HepG2 (cell line): ENCODE data around the gene RBM47. TPM values are rescaled to one million over a fixed set of nuclear protein-coding genes. Genes with fewer than 3 reads are reported as not detected.

ENCODE experiments used
- ATAC-seq: fragments of 200-7000 bp; cut with Tn5 transposase; 3 replicates; pipeline ENCODE4 v1.9.1; 2020; ENCODE audit warnings: mild to moderate bottlenecking, moderate library complexity
- BruUV-seq: library from RNA; stranded (reverse); fragments of 400-500 nt; replicated peaks from 2 replicates; lab custom pipeline; 2021; lab: Mats Ljungman, UMichigan
- CTCF ChIA-PET: fragments of 300-600 bp; formaldehyde crosslinking; extraction: SDS; loops from one replicate; lab custom pipeline; 2021; ENCODE audit warnings: low total read pairs, inconsistent platforms, low intra/inter-chr PET ratio; lab: Yijun Ruan, JAX
- POLR2A ChIA-PET: fragments of 350-600 bp; sonication (Branson Sonifier 250); formaldehyde crosslinking; loops from one replicate; lab custom pipeline; 2020; ENCODE audit warnings: antibody characterized with exemption, inconsistent platforms; lab: Yijun Ruan, JAX
- DNase-seq: peaks from one replicate; pipeline ENCODE4 v3.0.0-alpha.2; 2015; ENCODE audit warnings: low spot score
- FAIRE-seq: peaks from 3 replicates; lab custom pipeline; 2011; peaks lifted over from hg19 to GRCh38; lab: Jason Lieb, UNC
- H2AFZ ChIP-seq: one replicate; pipeline ENCODE4 v1.6.1; 2011; ENCODE audit warnings: low read length, inconsistent platforms
- H3K27ac ChIP-seq: fragments of 300-600 bp; 3 replicates; pipeline ENCODE4 v1.8.0; 2011; ENCODE audit warnings: mixed run types, mild to moderate bottlenecking, mixed read lengths, low read length, inconsistent platforms; ENCODE audit not compliant: insufficient read depth; ENCODE audit errors: extremely low read length
- H3K27me3 ChIP-seq, 2 experiments: fragments of 200-600 bp in 1 of 2; 2 replicates in 1 of 2; 3 replicates in 1 of 2; pipeline versions ENCODE4 v1.6.0 to v1.8.0; 2011; ENCODE audit warnings: low read length in 2 of 2, mild to moderate bottlenecking in 2 of 2, moderate library complexity in 2 of 2, inconsistent platforms in 1 of 2; ENCODE audit not compliant: insufficient read depth in 2 of 2, control insufficient read depth in 1 of 2
- H3K36me3 ChIP-seq, 2 experiments: fragments of 200-600 bp in 1 of 2; replicated peaks in 1 of 2; 2 replicates in 1 of 2; 3 replicates in 1 of 2; pipeline versions ENCODE4 v1.5.1 to v1.8.0; 2011; ENCODE audit warnings: low read length in 2 of 2, inconsistent platforms in 1 of 2; ENCODE audit not compliant: insufficient read depth in 2 of 2, control insufficient read depth in 1 of 2
- H3K4me1 ChIP-seq: 2 replicates; pipeline ENCODE4 v1.5.1; 2012; ENCODE audit warnings: low read length, inconsistent platforms; ENCODE audit not compliant: insufficient read depth
- H3K4me2 ChIP-seq: 2 replicates; pipeline ENCODE4 v1.6.0; 2011; ENCODE audit warnings: low read depth, low read length, inconsistent platforms
- H3K4me3 ChIP-seq, 3 experiments: fragments of 200-600 bp in 1 of 3; sonication (generic), shearing (Covaris generic) in 1 of 3; replicated peaks in 1 of 3; 2 replicates each; pipeline ENCODE4 v1.5.1; 2011 to 2016; ENCODE audit warnings: low read length in 3 of 3, inconsistent platforms in 2 of 3, low read depth in 2 of 3, mild to moderate bottlenecking in 2 of 3, control low read depth in 1 of 3, mixed read lengths in 1 of 3; ENCODE audit not compliant: insufficient read depth in 1 of 3
- H3K79me2 ChIP-seq: one replicate; pipeline ENCODE4 v1.6.1; 2011; ENCODE audit warnings: low read length, inconsistent platforms; ENCODE audit not compliant: insufficient read depth
- H3K9ac ChIP-seq: 2 replicates; pipeline ENCODE4 v1.6.0; 2011; ENCODE audit warnings: mild to moderate bottlenecking, low read depth, low read length, inconsistent platforms; ENCODE audit not compliant: insufficient read depth
- H3K9me3 ChIP-seq: 2 replicates; pipeline ENCODE4 v1.5.1; 2012; ENCODE audit warnings: mild to moderate bottlenecking, low read length
- H4K20me1 ChIP-seq: 2 replicates; pipeline ENCODE4 v1.6.0; 2011; ENCODE audit warnings: inconsistent platforms, mild to moderate bottlenecking, low read length, moderate library complexity; ENCODE audit not compliant: insufficient read depth
- FOSL1 ChIP-seq: sonication (generic); formaldehyde crosslinking; IDR thresholded peaks from 2 replicates; pipeline ENCODE4 v1.9.0; 2021; ENCODE audit warnings: missing genetic modification reagents, borderline replicate concordance
- HOXA9 ChIP-seq: sonication (generic); formaldehyde crosslinking; IDR thresholded peaks from 2 replicates; pipeline ENCODE4 v1.8.1; 2022; ENCODE audit warnings: missing genetic modification reagents, mild to moderate bottlenecking, moderate library complexity, borderline replicate concordance
- MED1 ChIP-seq: sonication (generic); formaldehyde crosslinking; IDR thresholded peaks from 2 replicates; pipeline ENCODE4 v1.4.0; 2020; ENCODE audit warnings: missing genetic modification reagents
- MXD4 ChIP-seq: IDR thresholded peaks from 2 replicates; pipeline ENCODE4 v1.6.1; 2016; ENCODE audit warnings: mild to moderate bottlenecking, missing biosample characterization, missing genetic modification reagents
- PREB ChIP-seq: sonication (generic); formaldehyde crosslinking; IDR thresholded peaks from 2 replicates; pipeline ENCODE4 v1.4.0; 2020; ENCODE audit warnings: missing genetic modification reagents
- SUZ12 ChIP-seq: fragments of 150-350 bp; IDR thresholded peaks from 2 replicates; pipeline ENCODE4 v1.6.1; 2014; ENCODE audit warnings: low read depth, low read length
- TERF1 ChIP-seq: sonication (generic); formaldehyde crosslinking; IDR thresholded peaks from 2 replicates; pipeline ENCODE4 v1.8.0; 2022; ENCODE audit warnings: mild to moderate bottlenecking, missing genetic modification reagents, moderate library complexity
- TRIM22 ChIP-seq: fragments of 450-650 bp; IDR thresholded peaks from 2 replicates; pipeline ENCODE4 v1.6.1; 2017
- ZBTB42 ChIP-seq: sonication (generic); formaldehyde crosslinking; IDR thresholded peaks from 2 replicates; pipeline ENCODE4 v1.5.0; 2020; ENCODE audit warnings: mild to moderate bottlenecking, missing genetic modification reagents
- ZFP62 ChIP-seq: sonication (generic); formaldehyde crosslinking; IDR thresholded peaks from 2 replicates; pipeline ENCODE4 v1.4.0; 2020; ENCODE audit warnings: missing genetic modification reagents
- ZNF460 ChIP-seq: sonication (generic); formaldehyde crosslinking; IDR thresholded peaks from 2 replicates; pipeline ENCODE4 v1.5.1; 2020; ENCODE audit warnings: missing genetic modification reagents, mild to moderate bottlenecking, borderline replicate concordance
- ZNF484 ChIP-seq: sonication (generic); formaldehyde crosslinking; IDR thresholded peaks from 2 replicates; pipeline ENCODE4 v1.5.1; 2020; ENCODE audit warnings: mild to moderate bottlenecking, low read depth, missing genetic modification reagents, borderline replicate concordance
- ZNF556 ChIP-seq: sonication (generic); formaldehyde crosslinking; IDR thresholded peaks from 2 replicates; pipeline ENCODE4 v1.4.0; 2020; ENCODE audit warnings: mild to moderate bottlenecking, missing genetic modification reagents, borderline replicate concordance
- ZNF564 ChIP-seq: sonication (generic); formaldehyde crosslinking; IDR thresholded peaks from 2 replicates; pipeline ENCODE4 v1.8.1; 2023; ENCODE audit warnings: mild to moderate bottlenecking, missing genetic modification reagents
- ZNF607 ChIP-seq: sonication (generic); formaldehyde crosslinking; IDR thresholded peaks from 2 replicates; pipeline ENCODE4 v1.5.1; 2020; ENCODE audit warnings: missing genetic modification reagents, mild to moderate bottlenecking, borderline replicate concordance
- ZNF720 ChIP-seq: sonication (generic); formaldehyde crosslinking; IDR thresholded peaks from 2 replicates; pipeline ENCODE4 v1.4.0; 2020; ENCODE audit warnings: missing genetic modification reagents
- ZNF790 ChIP-seq: sonication (generic); formaldehyde crosslinking; IDR thresholded peaks from 2 replicates; pipeline ENCODE4 v1.8.0; 2022; ENCODE audit warnings: missing genetic modification reagents, mild to moderate bottlenecking, borderline replicate concordance
- WGBS: methylation state at CpG from one replicate; pipeline ENCODE4 v1.1.6; 2017; ENCODE audit warnings: low lambda C conversion rate; 5-methylcytosine and 5-hydroxymethylcytosine counted together
- in situ Hi-C: cut with HindIII; loops from 2 replicates; pipeline ENCODE4 v1.10.0; 2017; ENCODE audit warnings: low pct_unique_long_range_greater_than_20kb; ENCODE audit not compliant: extremely low pct_ligation_motif_present
- intact Hi-C: fragments of 100-400 bp; cut with micrococcal nuclease; formaldehyde crosslinking; loops from one replicate; pipeline ENCODE4 v1.10.0; 2022; ENCODE audit not compliant: unreplicated experiment
- polyA plus RNA-seq, 8 experiments: library from polyadenylated mRNA; depleted of rRNA in 3 of 8; stranded (reverse) in 7 of 8; unstranded in 1 of 8; fragments of >200 nt; fragmentation: Illumina TruSeq in 4 of 8; extraction: Trizol in 4 of 8; gene quantifications; 2 replicates each; pipeline versions ENCODE4 v1.2.1 to v1.2.3, GENCODE V29; 2011 to 2016; ENCODE audit warnings: low read depth in 4 of 8, missing spikeins in 1 of 8, mixed read lengths in 1 of 8; ENCODE audit not compliant: insufficient read depth in 1 of 8
- total RNA-seq, 5 experiments: library from RNA; depleted of rRNA; stranded (reverse); fragments of >200 nt; fragmentation: Illumina TruSeq; extraction: Trizol; gene quantifications; 2 replicates each; pipeline ENCODE4 v1.2.3, GENCODE V29; 2016; ENCODE audit warnings: low read depth in 1 of 5

Gene RBM47
- total and polyA plus RNA-seq, 2 of the 13 experiments (the other 11 are each of a cell fraction or from before 2014, with no cell fraction given), result 1.2 to 2.5 TPM

GRCh38 chr4:40490481-40490880 lies 139.2 kb downstream of the RBM47 start:
- no peak overlapping the region for H3K4me2 ChIP-seq
- H3K27me3 ChIP-seq, result no peaks in the 10 kb centered on the region
- peaks cover 9% of the 10 kb centered on the region; the same call in 1 of the 2 replicates for H3K4me1 ChIP-seq
- no TSS peak for BruUV-seq
- ChIA-PET POLR2A (no interaction called here), CTCF (no interaction called here)
- H2AFZ ChIP-seq, result no peak overlapping the region
- FAIRE-seq, result no peak
- no peaks in the 10 kb centered on the region for H3K79me2 ChIP-seq
- no peak overlapping the region for H3K27ac ChIP-seq
- no peaks in the 10 kb centered on the region for H3K36me3 ChIP-seq
- intact Hi-C loops, result no loop called here
- no peak for ATAC-seq
- TF ChIP-seq ZNF607 (CRISPR knock-in tag) (no peak), ZNF720 (CRISPR knock-in tag) (no peak), FOSL1 (CRISPR knock-in tag) (no peak), ZNF484 (CRISPR knock-in tag) (no peak), TRIM22 (no peak), ZNF564 (CRISPR knock-in tag) (no peak)
- TF ChIP-seq, all 625 proteins: peak for 0
- Histone ChIP-seq H3K9ac (no peak overlapping the region), H3K4me3 (no peak overlapping the region), H4K20me1 (no peaks in the 10 kb centered on the region), H3K9me3 (no peaks in the 10 kb centered on the region)
- in situ Hi-C loops, result no loop called here
- 85% methylated on average over 10 of the region's 10 CpGs for WGBS
- DNase-seq, result no peak

- intact Hi-C loops (no loop called here), in situ Hi-C loops (no loop called here)
- no peak overlapping the region for H3K4me2 ChIP-seq
- H3K9ac ChIP-seq, result no peak overlapping the region
- no peaks in the 10 kb centered on the region for H3K79me2 ChIP-seq
- ATAC-seq (no peak), DNase-seq (no peak), FAIRE-seq (no peak)
- H3K4me1 ChIP-seq, result peaks cover 9% of the 10 kb centered on the region; the same call in 1 of the 2 replicates
- H3K9me3 ChIP-seq, result no peaks in the 10 kb centered on the region
- no peaks in the 10 kb centered on the region for H4K20me1 ChIP-seq
- H3K36me3 ChIP-seq, result no peaks in the 10 kb centered on the region
- CTCF ChIA-PET, result no interaction called here
- no peaks in the 10 kb centered on the region for H3K27me3 ChIP-seq
- H3K4me3 ChIP-seq, result no peak overlapping the region
- H3K27ac ChIP-seq, result no peak overlapping the region
- H2AFZ ChIP-seq, result no peak overlapping the region
- POLR2A ChIA-PET, result no interaction called here
- BruUV-seq, result no TSS peak
- TF ChIP-seq SUZ12 (no peak), ZBTB42 (CRISPR knock-in tag) (no peak), TERF1 (CRISPR knock-in tag) (no peak), MED1 (CRISPR knock-in tag) (no peak), PREB (CRISPR knock-in tag) (no peak), MXD4 (CRISPR knock-in tag) (no peak), HOXA9 (CRISPR knock-in tag) (no peak), ZNF460 (CRISPR knock-in tag) (no peak), ZNF790 (CRISPR knock-in tag) (no peak), ZNF556 (CRISPR knock-in tag) (no peak), ZFP62 (CRISPR knock-in tag) (no peak)
Observed at GRCh38 chr4:40489961-40490360, 139.7 kb downstream of the RBM47 start.
